ENCODE measurements around the gene CACNA1C.

Gene CACNA1C

DNA sequence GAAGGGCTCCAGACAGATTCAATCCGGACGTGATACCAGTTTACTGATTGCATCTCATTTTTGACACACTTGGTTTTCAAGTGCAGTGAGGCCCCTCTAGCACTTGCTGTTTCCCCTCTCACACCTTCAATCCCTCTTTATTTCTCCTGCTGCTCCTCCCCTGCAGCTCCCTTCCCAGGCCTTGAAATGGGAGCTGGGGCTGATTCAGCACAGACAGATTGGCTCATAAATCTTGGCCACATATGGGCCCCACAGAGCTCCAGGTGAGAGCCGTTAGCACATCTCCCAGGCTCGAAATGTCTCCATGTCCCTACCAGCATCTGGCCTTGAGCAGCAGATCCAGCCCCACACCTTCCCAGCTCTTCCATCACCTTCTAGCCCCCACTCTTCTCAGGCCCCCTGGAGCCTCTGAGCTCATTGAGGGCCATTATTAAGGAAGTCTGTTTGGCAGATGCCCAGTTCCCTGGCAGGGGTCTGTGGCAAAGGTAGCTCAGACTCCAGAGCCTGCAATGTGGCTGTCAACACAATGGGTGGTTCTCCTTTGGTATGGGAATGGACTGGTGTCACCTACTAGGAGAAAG, 521.7 kb downstream of the CACNA1C start:
- Mint-ChIP-seq H3K36me3 (ENCODE audit: insufficient read depth) (peaks cover 3% of the 10 kb centered on the region), H3K4me1 (no peaks in the 10 kb centered on the region), H3K27ac (ENCODE audit: low read depth) (no peak overlapping the region), H3K4me3 (no peak overlapping the region), H3K9me3 (no peaks in the 10 kb centered on the region), H3K27me3 (peaks cover 43% of the 10 kb centered on the region)
- ATAC-seq (replicated peaks; ENCODE audit: extremely low read depth, poor library complexity, severe bottlenecking): no peak
- no peak for DNase-seq (ENCODE audit: low spot score in 2 of 2)

- Mint-ChIP-seq H3K27ac (ENCODE audit: low read depth) (no peak overlapping the region), H3K9me3 (no peaks in the 10 kb centered on the region), H3K27me3 (peaks cover 38% of the 10 kb centered on the region), H3K4me3 (no peak overlapping the region), H3K36me3 (ENCODE audit: insufficient read depth) (peaks cover 3% of the 10 kb centered on the region), H3K4me1 (no peaks in the 10 kb centered on the region)
- no peak for ATAC-seq (replicated peaks; ENCODE audit: extremely low read depth, poor library complexity, severe bottlenecking)
- DNase-seq (ENCODE audit: low spot score in 2 of 2): no peak
These were observed 522.5 kb downstream of the CACNA1C start for GRCh38 chr12:2575245-2575644.

- Mint-ChIP-seq H3K4me3 (no peak overlapping the region), H3K36me3 (ENCODE audit: insufficient read depth) (peaks cover 3% of the 10 kb centered on the region), H3K9me3 (no peaks in the 10 kb centered on the region), H3K27ac (ENCODE audit: low read depth) (no peak overlapping the region), H3K27me3 (peaks cover 46% of the 10 kb centered on the region), H3K4me1 (no peaks in the 10 kb centered on the region)
- DNase-seq (ENCODE audit: low spot score in 2 of 2) (no peak), ATAC-seq (replicated peaks; ENCODE audit: extremely low read depth, poor library complexity, severe bottlenecking) (no peak)
These were observed 525.4 kb downstream of the CACNA1C start for GRCh38 chr12:2578211-2578610.

GRCh38 chr12:2578772-2579171, 526.0 kb downstream of the CACNA1C start:
- Mint-ChIP-seq H3K27ac (ENCODE audit: low read depth) (no peak overlapping the region), H3K4me1 (no peaks in the 10 kb centered on the region), H3K36me3 (ENCODE audit: insufficient read depth) (peaks cover 3% of the 10 kb centered on the region), H3K27me3 (peaks cover 50% of the 10 kb centered on the region), H3K9me3 (no peaks in the 10 kb centered on the region), H3K4me3 (no peak overlapping the region)
- ATAC-seq (replicated peaks; ENCODE audit: extremely low read depth, poor library complexity, severe bottlenecking) (no peak), DNase-seq (ENCODE audit: low spot score in 2 of 2) (no peak)

- H3K4me3 Mint-ChIP-seq: no peak overlapping the region
- H3K27me3 Mint-ChIP-seq: peaks cover 50% of the 10 kb centered on the region
- no peaks in the 10 kb centered on the region for H3K9me3 Mint-ChIP-seq
- peaks cover 3% of the 10 kb centered on the region for H3K36me3 Mint-ChIP-seq (ENCODE audit: insufficient read depth)
- DNase-seq (ENCODE audit: low spot score in 2 of 2) (no peak), ATAC-seq (replicated peaks; ENCODE audit: extremely low read depth, poor library complexity, severe bottlenecking) (no peak)
- no peak overlapping the region for H3K27ac Mint-ChIP-seq (ENCODE audit: low read depth)
- no peaks in the 10 kb centered on the region for H3K4me1 Mint-ChIP-seq
These were observed 528.0 kb downstream of the CACNA1C start for GRCh38 chr12:2580821-2581220.

DNA sequence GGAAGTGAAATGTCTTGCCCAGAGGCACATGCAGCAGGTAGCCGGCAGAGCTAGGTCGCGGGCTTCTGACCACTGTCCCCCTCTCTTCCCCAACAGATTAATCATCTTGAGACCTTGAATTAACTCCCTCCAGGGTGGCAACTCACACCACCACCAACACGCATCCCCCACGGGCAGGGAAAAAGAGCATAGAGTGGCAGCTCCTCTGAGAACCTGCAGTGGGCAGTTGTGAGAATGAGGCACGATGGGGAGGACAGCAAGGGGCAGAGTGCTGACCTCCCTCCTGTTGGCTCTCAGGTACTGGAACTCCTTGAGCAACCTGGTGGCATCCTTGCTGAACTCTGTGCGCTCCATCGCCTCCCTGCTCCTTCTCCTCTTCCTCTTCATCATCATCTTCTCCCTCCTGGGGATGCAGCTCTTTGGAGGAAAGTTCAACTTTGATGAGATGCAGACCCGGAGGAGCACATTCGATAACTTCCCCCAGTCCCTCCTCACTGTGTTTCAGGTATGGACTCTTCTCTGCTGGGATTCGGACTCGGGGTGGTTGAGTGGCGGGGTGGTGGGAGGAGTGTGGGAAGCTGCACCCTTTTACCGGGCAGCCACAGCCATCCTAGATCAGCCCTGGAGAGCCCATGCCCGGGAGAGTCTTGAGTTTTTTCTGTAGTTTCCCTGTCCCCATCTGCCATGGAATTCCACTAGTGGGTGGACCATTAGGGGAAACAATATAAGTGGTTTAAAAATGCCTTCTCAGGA, 528.7 kb downstream of the CACNA1C start:
- ATAC-seq (replicated peaks; ENCODE audit: extremely low read depth, poor library complexity, severe bottlenecking) (no peak), DNase-seq (ENCODE audit: low spot score in 2 of 2) (no peak)
- Mint-ChIP-seq H3K27me3 (peaks cover 57% of the 10 kb centered on the region), H3K27ac (ENCODE audit: low read depth) (no peak overlapping the region), H3K36me3 (ENCODE audit: insufficient read depth) (peaks cover 3% of the 10 kb centered on the region), H3K4me1 (no peaks in the 10 kb centered on the region), H3K9me3 (no peaks in the 10 kb centered on the region), H3K4me3 (no peak overlapping the region)

DNA sequence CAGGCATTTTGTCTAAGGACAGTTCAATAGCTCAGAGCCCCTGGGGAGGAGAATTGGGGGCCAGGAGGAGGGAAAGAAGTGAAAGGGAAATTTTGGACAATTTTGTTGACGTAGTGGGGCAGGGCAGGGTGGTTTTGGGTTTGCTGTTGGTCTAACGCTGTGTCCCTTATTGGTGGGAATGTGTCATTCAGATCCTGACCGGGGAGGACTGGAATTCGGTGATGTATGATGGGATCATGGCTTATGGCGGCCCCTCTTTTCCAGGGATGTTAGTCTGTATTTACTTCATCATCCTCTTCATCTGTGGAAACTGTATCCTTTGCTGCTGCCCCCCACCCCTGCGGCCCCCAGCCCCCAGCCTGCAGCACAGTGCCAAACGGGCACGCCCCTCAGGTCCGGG, 529.8 kb downstream of the CACNA1C start:
- Mint-ChIP-seq H3K9me3 (no peaks in the 10 kb centered on the region), H3K4me1 (no peaks in the 10 kb centered on the region), H3K36me3 (ENCODE audit: insufficient read depth) (peaks cover 3% of the 10 kb centered on the region), H3K4me3 (no peak overlapping the region), H3K27me3 (peaks cover 68% of the 10 kb centered on the region), H3K27ac (ENCODE audit: low read depth) (no peak overlapping the region)
- DNase-seq (ENCODE audit: low spot score in 2 of 2) (no peak), ATAC-seq (replicated peaks; ENCODE audit: extremely low read depth, poor library complexity, severe bottlenecking) (no peak)

GRCh38 chr12:2583091-2583497, 530.3 kb downstream of the CACNA1C start:
- DNase-seq (ENCODE audit: low spot score in 2 of 2) (no peak), ATAC-seq (replicated peaks; ENCODE audit: extremely low read depth, poor library complexity, severe bottlenecking) (peak; percentile 49)
- Mint-ChIP-seq H3K4me1 (no peaks in the 10 kb centered on the region), H3K27ac (ENCODE audit: low read depth) (no peak overlapping the region), H3K27me3 (peaks cover 73% of the 10 kb centered on the region), H3K4me3 (no peak overlapping the region), H3K36me3 (ENCODE audit: insufficient read depth) (peaks cover 3% of the 10 kb centered on the region), H3K9me3 (no peaks in the 10 kb centered on the region)

GRCh38 chr12:2583642-2584401, 531.0 kb downstream of the CACNA1C start:
- Mint-ChIP-seq H3K27ac (ENCODE audit: low read depth) (no peak overlapping the region), H3K4me1 (no peaks in the 10 kb centered on the region), H3K4me3 (no peak overlapping the region), H3K9me3 (no peaks in the 10 kb centered on the region), H3K27me3 (peaks cover 80% of the 10 kb centered on the region), H3K36me3 (ENCODE audit: insufficient read depth) (peaks cover 2% of the 10 kb centered on the region)
- ATAC-seq (replicated peaks; ENCODE audit: extremely low read depth, poor library complexity, severe bottlenecking) (no peak), DNase-seq (ENCODE audit: low spot score in 2 of 2) (no peak)

DNA sequence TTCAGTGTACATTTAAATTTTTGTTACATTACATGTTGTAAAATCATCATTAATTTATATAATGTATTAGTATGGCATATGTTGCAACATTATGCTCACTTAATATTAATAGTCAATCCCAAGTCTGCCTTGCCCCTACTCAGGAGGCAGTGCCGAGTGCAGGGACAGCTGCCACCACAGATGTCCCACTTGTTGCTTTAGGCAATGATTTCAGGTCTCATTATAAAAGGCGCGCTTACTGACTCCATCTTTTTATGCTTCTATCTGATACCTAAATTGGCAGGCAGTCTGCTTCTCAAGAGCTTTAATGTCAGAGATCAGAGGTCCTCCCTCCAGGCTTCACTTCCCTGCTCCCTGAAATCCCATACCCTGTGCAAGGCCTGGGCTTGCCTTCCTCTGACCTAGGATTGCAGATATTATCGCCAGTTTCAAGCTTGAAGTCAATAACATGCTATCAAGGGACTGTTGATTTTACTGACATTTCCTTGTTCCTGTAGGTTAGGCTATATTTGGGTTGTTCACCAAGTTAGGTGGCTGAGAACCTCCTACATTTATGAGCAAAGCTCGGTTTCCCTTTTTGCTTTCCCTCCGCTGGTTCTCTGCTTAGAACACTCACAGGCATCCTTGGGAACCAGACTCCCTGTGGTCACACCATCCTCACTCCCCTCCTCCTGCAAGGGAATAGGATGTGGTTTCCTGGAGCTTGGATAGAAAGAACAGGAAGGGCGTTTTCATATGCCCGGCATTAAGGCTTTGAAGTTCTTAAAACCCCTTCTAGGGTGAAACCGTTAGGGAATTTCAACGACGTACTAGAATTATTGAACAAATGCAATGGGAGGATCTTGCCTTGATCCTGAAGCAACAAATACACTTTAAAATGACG, 533.6 kb downstream of the CACNA1C start:
- DNase-seq (ENCODE audit: low spot score in 2 of 2) (no peak), ATAC-seq (replicated peaks; ENCODE audit: extremely low read depth, poor library complexity, severe bottlenecking) (no peak)
- no peaks in the 10 kb centered on the region for H3K9me3 Mint-ChIP-seq
- H3K27ac Mint-ChIP-seq (ENCODE audit: low read depth): no peak overlapping the region
- no peaks in the 10 kb centered on the region for H3K36me3 Mint-ChIP-seq (ENCODE audit: insufficient read depth)
- peaks cover 91% of the 10 kb centered on the region for H3K27me3 Mint-ChIP-seq
- no peaks in the 10 kb centered on the region for H3K4me1 Mint-ChIP-seq
- H3K4me3 Mint-ChIP-seq: no peak overlapping the region

DNA sequence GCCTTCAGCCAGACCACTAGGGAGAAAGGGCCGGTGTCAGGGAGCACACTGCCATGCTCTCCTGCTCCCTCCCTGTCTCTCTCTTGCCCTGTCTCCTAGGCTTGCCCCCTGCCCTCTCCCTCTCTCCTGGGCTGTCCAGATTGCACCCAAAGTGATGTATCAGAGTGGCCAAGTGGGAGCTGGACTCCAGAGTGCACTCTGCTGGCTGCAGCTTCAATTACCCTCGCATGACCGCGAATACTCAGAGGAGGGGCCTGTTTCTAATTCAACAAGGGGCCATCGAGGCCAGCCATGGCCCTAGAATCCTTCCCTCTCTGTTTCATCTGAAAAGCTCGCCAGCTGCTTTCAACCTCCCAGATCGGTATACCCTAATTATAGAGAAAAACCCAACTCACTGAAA, 535.6 kb downstream of the CACNA1C start:
- no peak for DNase-seq (ENCODE audit: low spot score in 2 of 2)
- no peak overlapping the region for H3K4me3 Mint-ChIP-seq
- H3K27ac Mint-ChIP-seq (ENCODE audit: low read depth): no peak overlapping the region
- no peaks in the 10 kb centered on the region for H3K4me1 Mint-ChIP-seq
- peaks cover 77% of the 10 kb centered on the region for H3K27me3 Mint-ChIP-seq
- no peaks in the 10 kb centered on the region for H3K9me3 Mint-ChIP-seq
- no peaks in the 10 kb centered on the region for H3K36me3 Mint-ChIP-seq (ENCODE audit: insufficient read depth)
- no peak for ATAC-seq (replicated peaks; ENCODE audit: extremely low read depth, poor library complexity, severe bottlenecking)

DNA sequence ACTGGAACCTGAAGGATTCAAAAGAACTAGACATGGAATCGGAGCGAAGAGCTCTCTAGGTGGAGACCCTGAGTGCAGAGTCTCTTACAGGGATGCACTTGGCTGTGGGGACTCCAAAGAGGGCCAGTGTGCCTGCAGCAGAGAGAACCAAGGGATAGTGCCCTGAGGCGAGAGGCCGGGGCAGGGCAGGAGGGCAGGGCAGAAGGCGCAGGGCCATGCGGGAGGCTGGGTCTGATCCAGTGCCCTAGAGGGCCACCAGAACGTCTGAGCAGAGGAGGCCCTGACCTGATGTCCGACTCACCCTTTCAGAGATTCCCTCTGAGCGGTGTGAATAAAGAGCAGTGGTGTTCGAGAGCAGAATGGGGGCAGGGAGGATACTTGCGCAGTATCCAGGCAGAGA, 536.6 kb downstream of the CACNA1C start:
- H3K36me3 Mint-ChIP-seq (ENCODE audit: insufficient read depth): no peaks in the 10 kb centered on the region
- H3K4me3 Mint-ChIP-seq: no peak overlapping the region
- no peak for ATAC-seq (replicated peaks; ENCODE audit: extremely low read depth, poor library complexity, severe bottlenecking)
- peaks cover 4% of the 10 kb centered on the region for H3K9me3 Mint-ChIP-seq
- H3K27ac Mint-ChIP-seq (ENCODE audit: low read depth): no peak overlapping the region
- no peaks in the 10 kb centered on the region for H3K4me1 Mint-ChIP-seq
- H3K27me3 Mint-ChIP-seq: peaks cover 67% of the 10 kb centered on the region
- DNase-seq (ENCODE audit: low spot score in 2 of 2): no peak
